GM23248 (cell line): ENCODE data around the gene DACT3. TPM values are rescaled to one million over a fixed set of nuclear protein-coding genes. Genes with fewer than 3 reads are reported as not detected.

Experiments
- DNase-seq: peaks from one replicate; pipeline ENCODE4 v3.0.0-alpha.2; 2015
- H2AFZ ChIP-seq: fragments of 200-600 bp; sonication (generic); 2 replicates; pipeline ENCODE4 v1.6.1; 2016; ENCODE audit warnings: antibody characterized with exemption
- H3F3A ChIP-seq: fragments of 200-600 bp; sonication (generic); 2 replicates; pipeline ENCODE4 v1.6.1; 2016; ENCODE audit warnings: mild to moderate bottlenecking, antibody characterized with exemption, mixed run types; ENCODE audit not compliant: insufficient read depth
- H3K27ac ChIP-seq: fragments of 200-600 bp; sonication (generic); 2 replicates; pipeline ENCODE4 v1.5.1; 2016; ENCODE audit warnings: mild to moderate bottlenecking
- H3K27me3 ChIP-seq: fragments of 200-600 bp; sonication (generic); replicated peaks from 2 replicates; pipeline ENCODE4 v1.6.1; 2016; ENCODE audit warnings: mild to moderate bottlenecking; ENCODE audit not compliant: insufficient read depth
- H3K36me3 ChIP-seq: fragments of 200-600 bp; sonication (generic); 2 replicates; pipeline ENCODE4 v1.6.1; 2016; ENCODE audit warnings: low read depth, mild to moderate bottlenecking
- H3K4me1 ChIP-seq: fragments of 200-600 bp; sonication (generic); 2 replicates; pipeline ENCODE4 v1.6.1; 2016; ENCODE audit warnings: mild to moderate bottlenecking; ENCODE audit not compliant: insufficient read depth
- H3K4me2 ChIP-seq: fragments of 200-600 bp; sonication (generic); one replicate; pipeline ENCODE4 v1.6.1; 2016; ENCODE audit warnings: mild to moderate bottlenecking; ENCODE audit not compliant: unreplicated experiment
- H3K4me3 ChIP-seq: fragments of 200-600 bp; sonication (generic); 2 replicates; pipeline ENCODE4 v1.5.1; 2016; ENCODE audit warnings: mild to moderate bottlenecking
- H3K79me2 ChIP-seq: fragments of 200-600 bp; sonication (generic); 2 replicates; pipeline ENCODE4 v1.6.1; 2016; ENCODE audit warnings: mild to moderate bottlenecking; ENCODE audit not compliant: insufficient read depth
- H3K9ac ChIP-seq: fragments of 200-600 bp; sonication (generic); 2 replicates; pipeline ENCODE4 v1.6.1; 2016; ENCODE audit warnings: mild to moderate bottlenecking
- H3K9me2 ChIP-seq: fragments of 200-600 bp; sonication (generic); 2 replicates; pipeline ENCODE4 v1.6.1; 2016; ENCODE audit warnings: mixed run types, mild to moderate bottlenecking, moderate library complexity; ENCODE audit not compliant: insufficient read depth
- H3K9me3 ChIP-seq: fragments of 200-600 bp; sonication (generic); one replicate; pipeline ENCODE4 v1.6.1; 2017; ENCODE audit warnings: low read depth
- H4K20me1 ChIP-seq: fragments of 200-600 bp; sonication (generic); 2 replicates; pipeline ENCODE4 v1.6.0; 2016; ENCODE audit not compliant: insufficient read depth
- EZH2 ChIP-seq: fragments of 200-600 bp; sonication (generic); IDR thresholded peaks from 2 replicates; pipeline ENCODE4 v1.6.1; 2018; ENCODE audit warnings: antibody characterized with exemption, mild to moderate bottlenecking; ENCODE audit not compliant: insufficient read depth, poor library complexity, severe bottlenecking
- EZH2phosphoT487 ChIP-seq: fragments of 200-600 bp; sonication (generic); IDR thresholded peaks from 2 replicates; pipeline ENCODE4 v1.6.1; 2018; ENCODE audit warnings: antibody characterized with exemption, moderate library complexity, mild to moderate bottlenecking, low read depth; ENCODE audit not compliant: insufficient read depth
- WGBS, 2 experiments: methylation state at CpG; one replicate each; pipeline ENCODE4 v1.1.6; 2015 to 2017; ENCODE audit warnings: low lambda C conversion rate in 2 of 2, low coverage in 1 of 2; ENCODE audit errors: missing lambda C conversion rate in 2 of 2; 5-methylcytosine and 5-hydroxymethylcytosine counted together
- in situ Hi-C: fragments of 300-500 bp; cut with MboI; formaldehyde crosslinking; loops from 2 replicates; pipeline ENCODE4 v1.15.0; 2020
- polyA plus RNA-seq: library from polyadenylated mRNA; unstranded; fragments of >200 nt; fragmentation: Nextera tagmentation; extraction: Ambion mirVana; gene quantifications from 2 replicates; pipeline ENCODE4 v1.2.1, GENCODE V29; 2016
- total RNA-seq: library from RNA; depleted of rRNA; stranded (reverse); fragments of >200 nt; shearing (Covaris generic); gene quantifications from 2 replicates; pipeline ENCODE4 v1.2.3, GENCODE V29; 2014

DACT3 gene
- total and polyA plus RNA-seq, 2 experiments from 2014 or later: 0.66 to 7.1 TPM

DNA sequence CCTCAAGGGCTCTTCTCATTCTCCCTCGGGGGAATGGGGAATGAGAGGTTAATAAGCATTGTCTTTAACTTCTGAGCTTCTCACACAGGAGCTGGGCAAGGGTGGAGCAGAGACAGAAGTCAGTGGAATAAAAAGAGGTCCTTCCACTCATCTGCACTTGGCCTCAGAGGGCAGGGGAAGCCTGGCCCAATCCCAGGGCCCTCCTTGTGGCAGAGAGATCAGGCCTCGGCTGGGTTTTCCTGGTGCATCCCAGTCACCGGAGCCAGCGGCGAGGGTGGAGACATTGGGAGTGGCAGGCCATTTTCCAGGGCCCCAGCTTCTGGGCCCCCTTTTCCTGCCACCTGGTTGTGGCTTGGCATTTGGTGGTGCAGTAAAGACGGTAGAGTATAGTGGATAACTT lies 49.2 kb downstream of the DACT3 start:
- no peaks in the 10 kb centered on the region for H3K27me3 ChIP-seq
- peaks cover 11% of the 10 kb centered on the region for H3K79me2 ChIP-seq
- no peak overlapping the region for H2AFZ ChIP-seq
- no peaks in the 10 kb centered on the region for H3K9me2 ChIP-seq
- WGBS, 2 experiments: 59 to 64% methylated on average over 6 of the region's 6 CpGs
- H3K4me2 ChIP-seq: no peak overlapping the region
- H3F3A ChIP-seq: peaks cover 56% of the 10 kb centered on the region
- H3K4me3 ChIP-seq: no peak overlapping the region
- DNase-seq: no peak
- H4K20me1 ChIP-seq: no peaks in the 10 kb centered on the region
- H3K27ac ChIP-seq: no peak overlapping the region
- H3K36me3 ChIP-seq: peaks cover 32% of the 10 kb centered on the region; the same call in 1 of the 2 replicates
- H3K9me3 ChIP-seq: no peaks in the 10 kb centered on the region
- TF ChIP-seq EZH2 (no peak), EZH2phosphoT487 (no peak)
- in situ Hi-C loops: no loop called here
- peaks cover 12% of the 10 kb centered on the region for H3K4me1 ChIP-seq
- H3K9ac ChIP-seq: no peak overlapping the region

DNA sequence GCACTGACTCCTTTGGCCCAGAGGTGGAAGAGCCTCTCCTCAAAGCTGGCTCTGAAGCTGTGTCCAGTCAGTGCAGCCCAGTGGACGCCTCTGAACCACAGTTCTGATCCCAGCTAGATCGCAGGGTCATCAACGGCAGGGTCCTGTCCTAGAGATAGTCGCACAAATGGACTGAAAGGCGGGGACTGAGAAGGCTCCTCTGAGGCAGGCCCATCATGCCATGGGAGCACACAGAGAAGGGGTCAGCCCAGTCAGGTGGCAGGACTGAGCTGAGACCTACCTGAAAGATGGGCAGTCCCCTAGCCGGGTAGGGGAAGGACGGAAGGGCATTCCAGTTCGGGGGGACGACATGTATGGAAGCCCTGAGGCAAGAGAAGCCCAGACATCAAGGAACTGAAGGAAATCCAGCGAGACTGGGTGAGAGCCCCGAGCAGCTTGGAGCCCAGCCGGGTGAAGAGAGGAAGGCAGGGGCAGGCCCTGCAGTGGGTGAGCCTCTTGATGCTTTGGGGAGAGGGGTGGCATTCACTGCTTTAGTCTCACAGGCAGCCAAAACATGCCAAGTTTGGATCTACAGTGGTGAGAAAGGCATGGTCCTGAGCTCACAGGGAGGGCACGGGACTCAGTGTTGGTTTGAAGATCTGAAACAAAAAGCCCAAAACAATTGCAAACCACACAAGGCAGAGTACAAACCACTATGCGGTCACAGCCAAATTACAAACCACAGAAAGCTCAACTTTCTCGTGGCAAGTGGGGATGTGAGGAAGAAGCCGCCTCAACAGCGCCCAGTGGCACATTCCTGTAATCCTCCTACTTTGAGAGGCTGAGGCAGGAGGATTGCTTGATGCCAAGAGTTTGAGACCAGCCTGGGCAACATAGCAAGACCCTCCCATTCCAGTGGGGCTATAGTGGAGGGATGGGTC lies 49.9 kb downstream of the DACT3 start:
- no peaks in the 10 kb centered on the region; the same call in 1 of the 2 replicates for H4K20me1 ChIP-seq
- no peaks in the 10 kb centered on the region for H3K27me3 ChIP-seq
- no peak overlapping the region for H3K27ac ChIP-seq
- in situ Hi-C loops: no loop called here
- H3K9me2 ChIP-seq: no peaks in the 10 kb centered on the region
- no peaks in the 10 kb centered on the region for H3K9me3 ChIP-seq
- DNase-seq: no peak
- H3K4me3 ChIP-seq: no peak overlapping the region
- H3K9ac ChIP-seq: no peak overlapping the region
- H2AFZ ChIP-seq: no peak overlapping the region
- WGBS, 2 experiments: 77 to 78% methylated on average over 17 of the region's 17 CpGs
- peaks cover 51% of the 10 kb centered on the region for H3F3A ChIP-seq
- H3K4me1 ChIP-seq: peaks cover 7% of the 10 kb centered on the region
- H3K36me3 ChIP-seq: peaks cover 39% of the 10 kb centered on the region; the same call in 1 of the 2 replicates
- no peak for TF ChIP-seq EZH2
- no peak for TF ChIP-seq EZH2phosphoT487
- H3K4me2 ChIP-seq: no peak overlapping the region
- H3K79me2 ChIP-seq: peaks cover 18% of the 10 kb centered on the region

DNA sequence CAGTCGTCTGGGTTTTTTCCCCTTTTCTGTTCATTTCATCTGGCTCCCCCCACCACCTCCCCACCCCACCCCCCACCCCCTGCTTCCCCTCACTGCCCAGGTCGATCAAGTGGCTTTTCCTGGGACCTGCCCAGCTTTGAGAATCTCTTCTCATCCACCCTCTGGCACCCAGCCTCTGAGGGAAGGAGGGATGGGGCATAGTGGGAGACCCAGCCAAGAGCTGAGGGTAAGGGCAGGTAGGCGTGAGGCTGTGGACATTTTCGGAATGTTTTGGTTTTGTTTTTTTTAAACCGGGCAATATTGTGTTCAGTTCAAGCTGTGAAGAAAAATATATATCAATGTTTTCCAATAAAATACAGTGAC lies 50.6 kb downstream of the DACT3 start:
- Histone ChIP-seq H3K9me3 (no peaks in the 10 kb centered on the region), H3K9ac (no peak overlapping the region), H3F3A (peaks cover 54% of the 10 kb centered on the region), H3K9me2 (no peaks in the 10 kb centered on the region), H3K79me2 (peaks cover 25% of the 10 kb centered on the region), H3K27me3 (no peaks in the 10 kb centered on the region), H3K4me2 (no peak overlapping the region), H3K27ac (no peak overlapping the region), H3K4me1 (peaks cover 7% of the 10 kb centered on the region), H3K36me3 (peaks cover 43% of the 10 kb centered on the region; the same call in 1 of the 2 replicates), H2AFZ (no peak overlapping the region), H4K20me1 (no peaks in the 10 kb centered on the region; the same call in 1 of the 2 replicates), H3K4me3 (no peak overlapping the region)
- WGBS, 2 experiments: 48 to 55% methylated on average over 4 to 5 of the region's 5 CpGs
- in situ Hi-C loops: no loop called here
- no peak for TF ChIP-seq EZH2
- TF ChIP-seq EZH2phosphoT487: no peak
- DNase-seq: no peak

DNA sequence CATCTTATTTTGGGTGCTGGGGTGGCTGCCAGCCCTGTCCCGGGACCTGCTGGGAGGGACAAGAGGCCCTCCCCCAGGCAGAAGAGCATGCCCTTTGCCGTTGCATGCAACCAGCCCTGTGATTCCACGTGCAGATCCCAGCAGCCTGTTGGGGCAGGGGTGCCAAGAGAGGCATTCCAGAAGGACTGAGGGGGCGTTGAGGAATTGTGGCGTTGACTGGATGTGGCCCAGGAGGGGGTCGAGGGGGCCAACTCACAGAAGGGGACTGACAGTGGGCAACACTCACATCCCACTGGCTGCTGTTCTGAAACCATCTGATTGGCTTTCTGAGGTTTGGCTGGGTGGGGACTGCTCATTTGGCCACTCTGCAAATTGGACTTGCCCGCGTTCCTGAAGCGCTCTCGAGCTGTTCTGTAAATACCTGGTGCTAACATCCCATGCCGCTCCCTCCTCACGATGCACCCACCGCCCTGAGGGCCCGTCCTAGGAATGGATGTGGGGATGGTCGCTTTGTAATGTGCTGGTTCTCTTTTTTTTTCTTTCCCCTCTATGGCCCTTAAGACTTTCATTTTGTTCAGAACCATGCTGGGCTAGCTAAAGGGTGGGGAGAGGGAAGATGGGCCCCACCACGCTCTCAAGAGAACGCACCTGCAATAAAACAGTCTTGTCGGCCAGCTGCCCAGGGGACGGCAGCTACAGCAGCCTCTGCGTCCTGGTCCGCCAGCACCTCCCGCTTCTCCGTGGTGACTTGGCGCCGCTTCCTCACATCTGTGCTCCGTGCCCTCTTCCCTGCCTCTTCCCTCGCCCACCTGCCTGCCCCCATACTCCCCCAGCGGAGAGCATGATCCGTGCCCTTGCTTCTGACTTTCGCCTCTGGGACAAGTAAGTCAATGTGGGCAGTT lies 51.2 kb downstream of the DACT3 start:
- in situ Hi-C loops: no loop called here
- TF ChIP-seq EZH2 (no peak), EZH2phosphoT487 (no peak)
- H3K9ac ChIP-seq: no peak overlapping the region
- no peak overlapping the region for H2AFZ ChIP-seq
- no peak overlapping the region for H3K27ac ChIP-seq
- no peak overlapping the region for H3K4me2 ChIP-seq
- H3K36me3 ChIP-seq: peaks cover 43% of the 10 kb centered on the region; the same call in 1 of the 2 replicates
- H3K4me3 ChIP-seq: no peak overlapping the region
- WGBS, 2 experiments: 87% methylated on average over 24 to 30 of the region's 30 CpGs
- no peaks in the 10 kb centered on the region; the same call in 1 of the 2 replicates for H4K20me1 ChIP-seq
- H3K9me3 ChIP-seq: no peaks in the 10 kb centered on the region
- H3K27me3 ChIP-seq: no peaks in the 10 kb centered on the region
- H3K79me2 ChIP-seq: peaks cover 31% of the 10 kb centered on the region
- peaks cover 54% of the 10 kb centered on the region for H3F3A ChIP-seq
- peaks cover 7% of the 10 kb centered on the region for H3K4me1 ChIP-seq
- H3K9me2 ChIP-seq: no peaks in the 10 kb centered on the region
- DNase-seq: no peak
